Stimulated activated CD4-positive, alpha-beta T cell treated with anti-CD3 and anti-CD28 coated beads, Interleukin-4, amount 100 ng/mL, for 48 hours (primary cell): ENCODE data around the gene CACNA1H.
"Not testable (repeated sequence)": the region's sequence is repeated elsewhere in the genome, so short reads cannot be mapped to it uniquely, and the experiment has no call there.

Source experiments
- DNase-seq, 2 donors: peaks; one replicate each; pipeline ENCODE4 v3.0.0-alpha.2; 2020; ENCODE audit warnings: low read depth in 2 of 2

Gene CACNA1H

GRCh38 chr16:1224558-1224957, 71.7 kb downstream of the CACNA1H start:
- DNase-seq: no peak

- no peak for DNase-seq
Observed at GRCh38 chr16:1225051-1225451, 72.1 kb downstream of the CACNA1H start, which contains the start of gene TPSG1. Gene TPSG1 (minus strand): TSS chr16:1225268. CDS start chr16:1225252, 16 bp downstream.

GRCh38 chr16:1225728-1226311, 72.9 kb downstream of the CACNA1H start:
- DNase-seq: not testable (repeated sequence)

GRCh38 chr16:1226692-1227091, 73.8 kb downstream of the CACNA1H start:
- not testable (repeated sequence) for DNase-seq

GRCh38 chr16:1228227-1228626, 75.3 kb downstream of the CACNA1H start:
- not testable (repeated sequence) for DNase-seq

- not testable (repeated sequence) for DNase-seq
Observed at GRCh38 chr16:1229476-1229875, 76.6 kb downstream of the CACNA1H start.

- not testable (repeated sequence) for DNase-seq
Observed at GRCh38 chr16:1230084-1230470, 77.2 kb downstream of the CACNA1H start, which contains the start of gene TPSB2. Gene TPSB2 (minus strand): TSS chr16:1230184. CDS start chr16:1229951, 233 bp downstream.

- not testable (repeated sequence) for DNase-seq
Observed at GRCh38 chr16:1230471-1231212, 77.7 kb downstream of the CACNA1H start.

- DNase-seq: not testable (repeated sequence)
Observed at GRCh38 chr16:1231301-1231700, 78.4 kb downstream of the CACNA1H start.

GRCh38 chr16:1232049-1232748, 79.3 kb downstream of the CACNA1H start:
- not testable (repeated sequence) for DNase-seq

GRCh38 chr16:1236659-1237058, 83.8 kb downstream of the CACNA1H start:
- DNase-seq: not testable (repeated sequence)

GRCh38 chr16:1237990-1238389, 85.1 kb downstream of the CACNA1H start:
- no peak for DNase-seq

- not testable (repeated sequence) for DNase-seq
Observed at GRCh38 chr16:1238909-1239308, 86.0 kb downstream of the CACNA1H start.

- not testable (repeated sequence) for DNase-seq
Observed at GRCh38 chr16:1239575-1239974, 86.7 kb downstream of the CACNA1H start.

- DNase-seq: not testable (repeated sequence)
Observed at GRCh38 chr16:1240436-1240835, 87.5 kb downstream of the CACNA1H start, which contains the start of gene TPSAB1. Gene TPSAB1 (plus strand): TSS chr16:1240705. CDS start chr16:1240939, 234 bp downstream.

GRCh38 chr16:1241081-1241480, 88.2 kb downstream of the CACNA1H start:
- DNase-seq: not testable (repeated sequence)

- not testable (repeated sequence) for DNase-seq
Observed at GRCh38 chr16:1243363-1243762, 90.5 kb downstream of the CACNA1H start.

- DNase-seq: not testable (repeated sequence)
Observed at GRCh38 chr16:1243907-1244850, 91.3 kb downstream of the CACNA1H start.

GRCh38 chr16:1244881-1245280, 92.0 kb downstream of the CACNA1H start:
- no peak for DNase-seq

- no peak for DNase-seq
Observed at GRCh38 chr16:1245452-1246020, 92.6 kb downstream of the CACNA1H start.
